ENCODE measurements around the gene EXOC2.

Gene EXOC2

GRCh38 chr6:508614-509013 is 184.3 kb downstream of the EXOC2 start:
- no peak overlapping the region for H2AFZ ChIP-seq (ENCODE audit: low read depth, low read length)
- no peak overlapping the region for H3K27ac ChIP-seq (ENCODE audit: low read length, poor library complexity, severe bottlenecking)
- H3K9ac ChIP-seq (ENCODE audit: low read length), result no peak overlapping the region
- no peak overlapping the region for H2BK15ac ChIP-seq (ENCODE audit: low read depth, poor library complexity, severe bottlenecking)
- H4K91ac ChIP-seq (ENCODE audit: low read length), result no peak overlapping the region
- H2BK5ac ChIP-seq (ENCODE audit: low read depth, low read length, poor library complexity, severe bottlenecking), result no peak overlapping the region
- no peak overlapping the region for H2BK12ac ChIP-seq (ENCODE audit: low read length in 2 of 2)
- H3K36me3 ChIP-seq (ENCODE audit: control insufficient read depth in 1 of 2, insufficient read depth in 2 of 2, low read depth in 1 of 2, low read length in 2 of 2), result peaks cover 13 to 23% of the 10 kb centered on the region in 2 experiments
- no peak overlapping the region for H3K18ac ChIP-seq (ENCODE audit: low read depth in 1 of 2, low read length in 2 of 2)
- no peak overlapping the region for H2AK5ac ChIP-seq (ENCODE audit: low read length, severe bottlenecking)
- H2BK120ac ChIP-seq (ENCODE audit: low read depth, low read length), result no peak overlapping the region
- H3K9me3 ChIP-seq (ENCODE audit: control insufficient read depth, low read length), result no peaks in the 10 kb centered on the region
- H3K79me1 ChIP-seq (replicated peaks; ENCODE audit: low read length, poor library complexity, severe bottlenecking), result peaks cover 10% of the 10 kb centered on the region
- no peak overlapping the region for H3K23ac ChIP-seq (ENCODE audit: low read length in 2 of 2)
- no peak overlapping the region for H4K8ac ChIP-seq (ENCODE audit: low read length)
- 98% methylated on average over 3 of the region's 3 CpGs for WGBS
- no peak overlapping the region for H3K14ac ChIP-seq (ENCODE audit: low read length in 2 of 2)
- no peaks in the 10 kb centered on the region for H3K27me3 ChIP-seq (ENCODE audit: control insufficient read depth in 1 of 2, insufficient read depth in 1 of 2, low read length in 2 of 2)
- H3K4ac ChIP-seq (ENCODE audit: low read depth in 1 of 2, low read length in 2 of 2), result no peak overlapping the region
- no peak overlapping the region for H3K4me3 ChIP-seq (ENCODE audit: insufficient read depth in 1 of 2, low read depth in 1 of 2, low read length in 2 of 2)
- H3K4me2 ChIP-seq (ENCODE audit: low read length, poor library complexity, severe bottlenecking), result no peak overlapping the region
- H3K4me1 ChIP-seq (ENCODE audit: control insufficient read depth, insufficient read depth, low read depth, low read length), result no peaks in the 10 kb centered on the region
- DNase-seq, result no peak

GRCh38 chr6:508006-508405 is 184.9 kb downstream of the EXOC2 start:
- H2BK15ac ChIP-seq (ENCODE audit: low read depth, poor library complexity, severe bottlenecking), result no peak overlapping the region
- DNase-seq, result no peak
- no peak overlapping the region for H2AK5ac ChIP-seq (ENCODE audit: low read length, severe bottlenecking)
- no peak overlapping the region for H4K91ac ChIP-seq (ENCODE audit: low read length)
- no peaks in the 10 kb centered on the region for H3K9me3 ChIP-seq (ENCODE audit: control insufficient read depth, low read length)
- no peak overlapping the region for H3K14ac ChIP-seq (ENCODE audit: low read length in 2 of 2)
- no peak overlapping the region for H3K18ac ChIP-seq (ENCODE audit: low read depth in 1 of 2, low read length in 2 of 2)
- no peak overlapping the region for H3K23ac ChIP-seq (ENCODE audit: low read length in 2 of 2)
- H3K4ac ChIP-seq (ENCODE audit: low read depth in 1 of 2, low read length in 2 of 2), result no peak overlapping the region
- H3K27ac ChIP-seq (ENCODE audit: low read length, poor library complexity, severe bottlenecking), result no peak overlapping the region
- H2BK5ac ChIP-seq (ENCODE audit: low read depth, low read length, poor library complexity, severe bottlenecking), result no peak overlapping the region
- H2BK120ac ChIP-seq (ENCODE audit: low read depth, low read length), result no peak overlapping the region
- peaks cover 9% of the 10 kb centered on the region for H3K79me1 ChIP-seq (replicated peaks; ENCODE audit: low read length, poor library complexity, severe bottlenecking)
- H3K36me3 ChIP-seq (ENCODE audit: control insufficient read depth in 1 of 2, insufficient read depth in 2 of 2, low read depth in 1 of 2, low read length in 2 of 2), result peaks cover 10 to 22% of the 10 kb centered on the region in 2 experiments
- no peak overlapping the region for H4K8ac ChIP-seq (ENCODE audit: low read length)
- H3K4me3 ChIP-seq (ENCODE audit: insufficient read depth in 1 of 2, low read depth in 1 of 2, low read length in 2 of 2), result no peak overlapping the region
- WGBS, result over 99% methylated on average over 7 of the region's 9 CpGs
- no peaks in the 10 kb centered on the region for H3K4me1 ChIP-seq (ENCODE audit: control insufficient read depth, insufficient read depth, low read depth, low read length)
- H3K4me2 ChIP-seq (ENCODE audit: low read length, poor library complexity, severe bottlenecking), result no peak overlapping the region
- H2AFZ ChIP-seq (ENCODE audit: low read depth, low read length), result no peak overlapping the region
- H3K9ac ChIP-seq (ENCODE audit: low read length), result no peak overlapping the region
- H2BK12ac ChIP-seq (ENCODE audit: low read length in 2 of 2), result no peak overlapping the region
- H3K27me3 ChIP-seq (ENCODE audit: control insufficient read depth in 1 of 2, insufficient read depth in 1 of 2, low read length in 2 of 2), result no peaks in the 10 kb centered on the region

GRCh38 chr6:506920-507622 is 185.9 kb downstream of the EXOC2 start:
- WGBS, result 100% methylated on average over 1 of the region's 1 CpG
- Histone ChIP-seq H3K79me1 (replicated peaks; ENCODE audit: low read length, poor library complexity, severe bottlenecking) (peaks cover 9% of the 10 kb centered on the region), H3K9me3 (ENCODE audit: control insufficient read depth, low read length) (no peaks in the 10 kb centered on the region), H2BK5ac (ENCODE audit: low read depth, low read length, poor library complexity, severe bottlenecking) (no peak overlapping the region), H2AFZ (ENCODE audit: low read depth, low read length) (no peak overlapping the region), H3K27ac (ENCODE audit: low read length, poor library complexity, severe bottlenecking) (no peak overlapping the region), H3K4me3 (ENCODE audit: insufficient read depth in 1 of 2, low read depth in 1 of 2, low read length in 2 of 2) (no peak overlapping the region), H4K91ac (ENCODE audit: low read length) (peak overlapping the region; percentile 32), H2BK12ac (ENCODE audit: low read length in 2 of 2) (peak overlapping the region in 1 of 2 experiments; percentile 59), H3K4me2 (ENCODE audit: low read length, poor library complexity, severe bottlenecking) (no peak overlapping the region), H3K36me3 (ENCODE audit: control insufficient read depth in 1 of 2, insufficient read depth in 2 of 2, low read depth in 1 of 2, low read length in 2 of 2) (peaks cover 3 to 20% of the 10 kb centered on the region in 2 experiments), H2BK15ac (ENCODE audit: low read depth, poor library complexity, severe bottlenecking) (no peak overlapping the region), H4K8ac (ENCODE audit: low read length) (no peak overlapping the region), H3K9ac (ENCODE audit: low read length) (no peak overlapping the region), H3K4ac (ENCODE audit: low read depth in 1 of 2, low read length in 2 of 2) (no peak overlapping the region), H3K4me1 (ENCODE audit: control insufficient read depth, insufficient read depth, low read depth, low read length) (no peaks in the 10 kb centered on the region), H3K14ac (ENCODE audit: low read length in 2 of 2) (peak overlapping the region in 1 of 2 experiments; percentile 30), H3K23ac (ENCODE audit: low read length in 2 of 2) (no peak overlapping the region), H3K27me3 (ENCODE audit: control insufficient read depth in 1 of 2, insufficient read depth in 1 of 2, low read length in 2 of 2) (no peaks in the 10 kb centered on the region), H3K18ac (ENCODE audit: low read depth in 1 of 2, low read length in 2 of 2) (no peak overlapping the region), H2BK120ac (ENCODE audit: low read depth, low read length) (no peak overlapping the region), H2AK5ac (ENCODE audit: low read length, severe bottlenecking) (no peak overlapping the region)
- no peak for DNase-seq

GRCh38 chr6:506508-506907 is 186.4 kb downstream of the EXOC2 start:
- Histone ChIP-seq H3K18ac (ENCODE audit: low read depth in 1 of 2, low read length in 2 of 2) (no peak overlapping the region), H2AFZ (ENCODE audit: low read depth, low read length) (no peak overlapping the region), H2AK5ac (ENCODE audit: low read length, severe bottlenecking) (no peak overlapping the region), H3K27me3 (ENCODE audit: control insufficient read depth in 1 of 2, insufficient read depth in 1 of 2, low read length in 2 of 2) (no peaks in the 10 kb centered on the region), H2BK12ac (ENCODE audit: low read length in 2 of 2) (no peak overlapping the region), H4K91ac (ENCODE audit: low read length) (no peak overlapping the region), H3K27ac (ENCODE audit: low read length, poor library complexity, severe bottlenecking) (no peak overlapping the region), H3K23ac (ENCODE audit: low read length in 2 of 2) (no peak overlapping the region), H3K9ac (ENCODE audit: low read length) (no peak overlapping the region), H2BK120ac (ENCODE audit: low read depth, low read length) (no peak overlapping the region), H2BK15ac (ENCODE audit: low read depth, poor library complexity, severe bottlenecking) (no peak overlapping the region), H4K8ac (ENCODE audit: low read length) (no peak overlapping the region), H3K36me3 (ENCODE audit: control insufficient read depth in 1 of 2, insufficient read depth in 2 of 2, low read depth in 1 of 2, low read length in 2 of 2) (peaks cover 0 to 16% of the 10 kb centered on the region in 2 experiments), H3K79me1 (replicated peaks; ENCODE audit: low read length, poor library complexity, severe bottlenecking) (peaks cover 9% of the 10 kb centered on the region), H2BK5ac (ENCODE audit: low read depth, low read length, poor library complexity, severe bottlenecking) (no peak overlapping the region), H3K4me3 (ENCODE audit: insufficient read depth in 1 of 2, low read depth in 1 of 2, low read length in 2 of 2) (no peak overlapping the region), H3K14ac (ENCODE audit: low read length in 2 of 2) (no peak overlapping the region), H3K4me2 (ENCODE audit: low read length, poor library complexity, severe bottlenecking) (no peak overlapping the region), H3K4ac (ENCODE audit: low read depth in 1 of 2, low read length in 2 of 2) (no peak overlapping the region), H3K4me1 (ENCODE audit: control insufficient read depth, insufficient read depth, low read depth, low read length) (no peaks in the 10 kb centered on the region), H3K9me3 (ENCODE audit: control insufficient read depth, low read length) (no peaks in the 10 kb centered on the region)
- DNase-seq, result no peak
- WGBS, result 82% methylated on average over 2 of the region's 4 CpGs

Measured in mesenchymal stem cell (in vitro differentiated cells and primary cell).